ENCODE data around the gene LRBA.
"Not testable (repeated sequence)": the region's sequence is repeated elsewhere in the genome, so short reads cannot be mapped to it uniquely, and the experiment has no call there.

The LRBA gene

GRCh38 chr4:151013944-151014343, 1.1 kb downstream of the LRBA start:
- no peak for DNase-seq

GRCh38 chr4:151013491-151013890, 1.6 kb downstream of the LRBA start:
- no peak for DNase-seq

DNA sequence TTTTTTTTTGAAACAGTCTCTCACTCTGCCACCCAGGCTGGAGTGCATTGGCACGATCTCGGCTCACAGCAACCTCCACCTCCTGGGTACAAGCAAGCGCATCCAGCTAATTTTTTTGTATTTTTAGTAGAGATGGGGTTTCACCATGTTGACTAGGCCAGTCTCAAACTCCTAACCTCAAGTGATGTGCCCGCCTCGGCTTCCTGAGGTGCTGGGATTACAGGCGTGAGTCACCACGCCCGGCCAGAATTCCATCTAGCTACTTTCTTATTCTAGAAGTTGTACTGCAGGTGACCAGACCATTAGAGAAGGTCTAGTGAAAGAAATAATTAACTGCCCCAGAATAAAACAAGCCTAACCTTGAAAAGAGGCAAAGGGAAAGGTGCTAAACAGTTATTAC, 2.3 kb downstream of the LRBA start:
- no peak for DNase-seq

GRCh38 chr4:151012376-151012775, 2.7 kb downstream of the LRBA start:
- DNase-seq = no peak

DNA sequence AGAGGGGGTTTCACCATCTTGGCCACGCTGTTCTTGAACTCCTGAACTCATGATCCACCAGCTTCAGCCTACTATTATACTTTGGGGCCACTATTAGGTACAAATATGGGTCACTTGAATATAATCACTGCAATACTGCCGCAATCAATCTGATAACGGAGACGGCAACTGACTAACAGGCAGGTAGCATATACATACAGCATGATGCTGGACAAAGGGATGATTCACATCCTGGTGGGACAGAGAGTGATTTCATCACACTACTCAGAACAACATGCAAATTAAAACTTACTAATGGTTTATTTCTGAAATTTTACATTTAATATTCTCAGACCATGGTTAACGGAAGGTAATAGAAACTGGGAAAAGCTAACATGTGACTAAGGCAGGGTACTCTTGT, 10.9 kb downstream of the LRBA start:
- no peak for DNase-seq

- DNase-seq = no peak
These were observed 14.2 kb downstream of the LRBA start for GRCh38 chr4:151000747-151001429.

GRCh38 chr4:150999086-150999485, 16.0 kb downstream of the LRBA start:
- no peak for DNase-seq

- DNase-seq = no peak
These were observed 17.9 kb downstream of the LRBA start for GRCh38 chr4:150997141-150997540.

DNA sequence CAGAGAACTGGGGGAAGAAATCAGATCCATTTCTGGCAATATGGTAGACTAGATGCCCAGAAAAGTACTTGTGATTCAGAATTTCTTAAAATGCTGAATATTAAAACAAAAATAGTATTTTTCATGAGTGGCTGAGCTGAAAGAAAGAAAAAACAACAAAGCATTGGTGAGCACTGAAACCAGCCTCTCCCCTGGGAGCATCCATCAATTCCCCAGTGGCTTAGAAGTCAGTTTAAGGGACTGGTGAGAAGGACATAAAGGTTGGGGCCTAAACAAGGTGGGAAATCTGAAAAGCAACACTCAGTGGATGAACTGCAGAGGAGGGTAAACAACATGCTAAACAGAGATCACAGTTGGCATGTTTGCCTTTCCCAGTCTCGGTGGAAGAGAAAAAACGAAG, 20.4 kb downstream of the LRBA start:
- no peak for DNase-seq

DNA sequence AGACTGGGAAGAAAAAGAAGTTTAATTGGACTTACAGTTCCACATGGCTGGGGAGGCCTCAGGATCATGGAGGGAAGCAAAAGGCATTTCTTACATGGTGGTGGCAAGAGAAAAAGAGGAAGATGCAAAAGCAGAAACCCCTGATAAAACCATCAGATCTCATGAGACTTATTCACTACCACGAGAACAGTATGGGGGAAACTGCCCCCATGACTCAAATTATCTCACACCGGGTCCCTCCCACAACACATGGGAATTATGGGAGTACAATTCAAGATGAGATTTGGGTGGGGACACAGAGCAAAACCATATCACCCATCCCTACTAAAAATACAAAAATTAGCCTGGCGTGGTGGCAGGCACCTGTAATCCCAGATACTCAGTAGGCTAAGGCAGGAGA, 21.5 kb downstream of the LRBA start:
- not testable (repeated sequence) for DNase-seq

- DNase-seq = no peak
These were observed 24.1 kb downstream of the LRBA start for GRCh38 chr4:150990993-150991392.

GRCh38 chr4:150990250-150990649, 24.8 kb downstream of the LRBA start:
- no peak for DNase-seq

- no peak for DNase-seq
These were observed 26.8 kb downstream of the LRBA start for GRCh38 chr4:150988238-150988637.

DNA sequence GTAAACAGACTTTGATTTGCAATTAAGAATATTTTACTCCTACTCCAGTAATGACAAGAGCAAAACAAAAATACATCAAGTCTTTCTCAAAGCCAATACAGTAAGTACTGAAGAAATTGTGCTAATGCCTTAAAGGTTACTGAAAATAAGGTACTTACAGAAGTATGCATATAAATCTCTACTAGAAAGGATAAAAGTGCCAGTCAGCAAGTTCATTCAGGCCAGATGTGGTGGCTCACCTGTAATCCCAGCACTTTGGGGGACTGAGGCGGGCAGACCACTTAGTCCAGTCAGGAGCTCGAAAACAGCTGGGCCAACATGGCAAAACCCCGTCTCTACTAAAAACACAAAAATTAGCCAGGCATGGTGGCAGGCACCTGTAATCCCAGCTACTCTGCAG, 27.9 kb downstream of the LRBA start:
- DNase-seq = no peak

GRCh38 chr4:150986085-150986484, 29.0 kb downstream of the LRBA start:
- DNase-seq = peak; percentile 21 to 32

- DNase-seq = no peak
These were observed 31.2 kb downstream of the LRBA start for GRCh38 chr4:150983851-150984250.

- DNase-seq = no peak
These were observed 32.4 kb downstream of the LRBA start for GRCh38 chr4:150982557-150983233.

- DNase-seq = no peak
These were observed 36.1 kb downstream of the LRBA start for GRCh38 chr4:150978738-150979575.

DNA sequence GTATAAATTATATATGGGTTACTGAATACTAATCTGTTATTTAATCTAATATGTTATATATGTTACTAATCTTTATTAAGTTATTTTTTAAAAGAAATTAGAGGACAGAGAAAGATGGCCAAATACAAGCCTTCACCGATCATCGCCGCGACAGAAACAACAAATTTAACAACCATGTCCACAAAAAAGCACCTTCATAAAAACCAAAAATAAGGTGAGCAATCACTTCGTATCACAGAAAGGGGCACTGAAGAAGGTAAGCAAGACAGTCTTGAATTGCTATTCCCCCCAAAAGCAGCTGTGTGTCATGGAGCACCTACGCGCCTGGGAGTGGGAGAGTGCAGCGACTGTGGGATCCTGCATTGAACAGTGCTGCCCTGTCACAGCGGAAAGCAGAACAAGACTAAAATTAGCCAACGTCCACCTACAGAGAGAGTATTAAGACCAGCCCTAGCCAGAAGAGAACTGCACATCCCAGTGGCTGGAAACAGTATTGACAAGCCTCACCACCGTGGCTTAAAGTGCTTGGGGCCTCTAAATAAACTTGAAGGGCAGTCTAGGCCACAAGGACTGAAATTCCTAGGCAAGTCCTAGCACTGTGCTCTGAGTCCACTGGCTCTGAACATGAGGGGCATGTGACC, 38.5 kb downstream of the LRBA start:
- DNase-seq = no peak

DNA sequence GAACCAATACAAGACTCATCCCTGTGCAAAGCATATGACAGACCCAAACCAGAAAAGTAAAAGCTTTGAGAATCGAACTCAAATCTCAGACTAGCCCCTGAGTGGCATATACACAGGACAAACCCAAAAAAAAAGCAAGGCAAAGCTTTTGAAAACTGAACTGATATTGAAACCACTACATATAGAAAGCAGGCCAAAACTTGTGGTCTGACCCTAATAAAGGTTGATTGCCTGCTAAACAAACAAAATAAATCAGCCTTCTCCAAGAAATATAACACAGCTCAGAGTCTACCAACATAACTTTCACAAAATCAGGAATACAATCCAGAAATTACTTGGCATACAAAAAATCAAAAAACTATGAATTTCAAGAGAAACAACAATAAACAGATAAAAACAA, 40.3 kb downstream of the LRBA start:
- no peak for DNase-seq

- no peak for DNase-seq
These were observed 40.8 kb downstream of the LRBA start for GRCh38 chr4:150974252-150974640.

DNA sequence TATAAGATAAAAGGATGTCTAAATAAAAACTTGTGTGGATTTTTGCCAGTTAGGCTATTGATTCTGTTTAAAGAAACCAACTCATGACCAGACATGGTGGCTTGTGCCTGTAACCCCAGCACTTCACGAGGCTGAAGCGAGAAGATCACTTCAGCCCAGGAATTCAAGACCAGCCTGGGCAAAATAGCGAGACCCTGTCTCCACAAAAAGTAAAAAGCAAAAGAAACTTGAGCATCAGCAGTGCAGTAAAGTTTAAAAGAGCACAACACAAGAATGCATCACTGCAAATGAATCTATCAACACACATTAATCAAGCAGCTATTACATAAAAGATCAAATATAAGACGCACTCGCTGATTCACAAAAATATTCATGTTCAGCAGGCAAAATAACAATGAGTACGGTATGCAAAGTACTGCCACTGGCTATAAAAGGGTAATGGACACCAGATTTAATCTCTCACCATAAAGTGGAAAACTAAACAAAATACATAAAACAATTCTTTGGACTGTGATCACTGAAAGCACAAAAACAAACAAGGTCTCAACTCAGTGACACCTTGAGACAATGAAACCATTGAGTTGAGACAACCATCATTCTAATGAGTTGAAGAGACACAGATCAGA, 41.3 kb downstream of the LRBA start:
- no peak for DNase-seq

- no peak for DNase-seq
These were observed 42.5 kb downstream of the LRBA start for GRCh38 chr4:150972592-150972991.

Measured in stimulated activated CD4-positive, alpha-beta T cell treated with anti-CD3 and anti-CD28 coated beads, Interleukin-2, amount 100 ng/mL, for 48 hours (primary cell).